WTC11 (cell line): ENCODE results near the gene CRACDL. TPM values are rescaled to one million over a fixed set of nuclear protein-coding genes. Genes with fewer than 3 reads are reported as not detected.

Experiments
- ATAC-seq: fragments of 200-7000 bp; cut with Tn5 transposase; 2 replicates; pipeline ENCODE4 v1.10.0; 2021; ENCODE audit warnings: mild to moderate bottlenecking, moderate library complexity
- CTCF ChIA-PET: fragments of 300-600 bp; sonication (Branson Sonifier 250); formaldehyde crosslinking; loops from one replicate; lab custom pipeline; 2021; ENCODE audit warnings: antibody characterized with exemption; lab: Charles Lee
- POLR2A ChIA-PET: fragments of 350-600 bp; sonication (Branson Sonifier 250); formaldehyde crosslinking; loops from one replicate; lab custom pipeline; 2021; ENCODE audit warnings: antibody characterized with exemption; lab: Charles Lee
- DNase-seq: peaks from one replicate; pipeline ENCODE4 v3.0.0; 2021; ENCODE audit warnings: low spot score
- H3K27ac Mint-ChIP-seq: 2 replicates; pipeline ENCODE4 v1.8.0; 2021; ENCODE audit warnings: mixed read lengths
- H3K27me3 Mint-ChIP-seq: 2 replicates; pipeline ENCODE4 v1.8.0; 2021; ENCODE audit warnings: low read depth, mild to moderate bottlenecking, moderate library complexity, mixed read lengths
- H3K36me3 Mint-ChIP-seq: 2 replicates; pipeline ENCODE4 v1.8.0; 2021; ENCODE audit warnings: mixed read lengths
- H3K4me1 Mint-ChIP-seq: 2 replicates; pipeline ENCODE4 v1.8.0; 2022; ENCODE audit warnings: mixed read lengths
- H3K4me3 Mint-ChIP-seq: 2 replicates; pipeline ENCODE4 v1.8.0; 2021; ENCODE audit warnings: mild to moderate bottlenecking, moderate library complexity, mixed read lengths
- H3K9me3 Mint-ChIP-seq: 2 replicates; pipeline ENCODE4 v1.8.0; 2021; ENCODE audit warnings: mixed read lengths
- AFF4 ChIP-seq: sonication (generic); formaldehyde crosslinking; IDR thresholded peaks from 2 replicates; pipeline ENCODE4 v1.8.1; 2023; ENCODE audit warnings: mild to moderate bottlenecking, missing genetic modification reagents, borderline replicate concordance
- AR ChIP-seq: fragments of 250-450 bp; sonication (Bioruptor Pico); IDR thresholded peaks from 2 replicates; pipeline ENCODE4 v1.9.0; 2021; ENCODE audit warnings: mild to moderate bottlenecking
- ATF3 ChIP-seq: sonication (generic); formaldehyde crosslinking; conservative IDR thresholded peaks from 2 replicates; pipeline ENCODE4 v1.8.1; 2022; ENCODE audit warnings: mild to moderate bottlenecking, missing genetic modification reagents
- GTF2I ChIP-seq: fragments of 250-450 bp; sonication (Bioruptor Pico); conservative IDR thresholded peaks from 2 replicates; pipeline ENCODE4 v1.4.0; 2021; ENCODE audit warnings: mild to moderate bottlenecking
- HMGA2 ChIP-seq: fragments of 250-450 bp; sonication (Bioruptor Pico); IDR thresholded peaks from 2 replicates; pipeline ENCODE4 v1.4.0; 2021; ENCODE audit warnings: mild to moderate bottlenecking, moderate library complexity
- KAT7 ChIP-seq: sonication (generic); formaldehyde crosslinking; IDR thresholded peaks from 2 replicates; pipeline ENCODE4 v1.8.1; 2023; ENCODE audit warnings: missing genetic modification reagents, mild to moderate bottlenecking, borderline replicate concordance
- OVOL2 ChIP-seq: fragments of 250-450 bp; sonication (Bioruptor Pico); IDR thresholded peaks from 2 replicates; pipeline ENCODE4 v1.9.0; 2021; ENCODE audit warnings: mild to moderate bottlenecking, borderline replicate concordance
- PRRX2 ChIP-seq: fragments of 250-450 bp; sonication (Bioruptor Pico); IDR thresholded peaks from 2 replicates; pipeline ENCODE4 v1.8.0; 2021; ENCODE audit warnings: mild to moderate bottlenecking
- TCF7 ChIP-seq: sonication (generic); formaldehyde crosslinking; IDR thresholded peaks from 2 replicates; pipeline ENCODE4 v1.8.0; 2022; ENCODE audit warnings: mild to moderate bottlenecking, low read depth, missing genetic modification reagents, moderate library complexity
- USF2 ChIP-seq: sonication (generic); formaldehyde crosslinking; IDR thresholded peaks from 2 replicates; pipeline ENCODE4 v1.8.1; 2023; ENCODE audit warnings: mild to moderate bottlenecking, missing genetic modification reagents, moderate library complexity
- ZNF232 ChIP-seq: sonication (generic); formaldehyde crosslinking; IDR thresholded peaks from 2 replicates; pipeline ENCODE4 v1.8.0; 2022; ENCODE audit warnings: mild to moderate bottlenecking, missing genetic modification reagents
- total RNA-seq: library from RNA; stranded (reverse); gene quantifications from 3 replicates; pipeline ENCODE4 v1.2.3, GENCODE V29; 2021
- TF ChIP-seq, protein P1 (sequence below): sonication (generic); formaldehyde crosslinking; IDR thresholded peaks from 2 replicates; pipeline ENCODE4 v1.8.1; 2022; ENCODE audit warnings: mild to moderate bottlenecking, missing genetic modification reagents, moderate library complexity, borderline replicate concordance
- TF ChIP-seq, protein P2 (sequence below): sonication (generic); formaldehyde crosslinking; IDR thresholded peaks from 2 replicates; pipeline ENCODE4 v1.8.1; 2022; ENCODE audit warnings: mild to moderate bottlenecking, moderate library complexity, missing genetic modification reagents

The CRACDL gene
- total RNA-seq, 1 experiment from 2014 or later, result 0.72 TPM

DNA sequence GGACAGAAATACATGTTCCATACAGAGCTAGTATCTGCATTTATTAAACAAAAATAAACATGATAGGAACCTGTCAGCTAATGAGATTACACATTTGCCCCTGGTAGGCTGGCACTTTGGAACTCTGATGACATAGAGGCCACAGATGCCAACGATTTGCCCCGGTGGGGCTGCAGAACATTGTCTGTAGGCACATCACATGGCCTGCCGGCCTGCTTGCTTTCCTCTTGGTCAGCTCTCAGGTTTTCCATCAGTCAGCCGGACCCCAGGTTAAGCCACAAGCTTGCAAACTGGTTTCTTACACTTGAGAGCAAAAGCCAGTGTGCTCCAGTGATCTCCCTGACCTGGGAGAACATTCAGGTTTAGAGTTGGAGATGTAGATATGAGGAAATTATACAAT is 60.3 kb downstream of the CRACDL start:
- Mint-ChIP-seq H3K27ac (no peak overlapping the region), H3K4me3 (no peak overlapping the region), H3K27me3 (no peaks in the 10 kb centered on the region), H3K9me3 (no peaks in the 10 kb centered on the region), H3K4me1 (0 out of 2 replicates have a peak, but pooled peaks cover 3% of the 10 kb centered on the region), H3K36me3 (no peaks in the 10 kb centered on the region)
- CTCF ChIA-PET, result interaction anchor here (0.7 kb wide), 1 partner anchor 37 kb away, joined by 3 read pairs; no protein-coding TSS in a partner anchor
- DNase-seq (no peak), ATAC-seq (no peak)
- TF ChIP-seq USF2 (CRISPR knock-in tag), result no peak
- TF ChIP-seq TCF7 (CRISPR knock-in tag), result no peak
- no peak for TF ChIP-seq AR (CRISPR knock-in tag)
- no peak for TF ChIP-seq KAT7 (CRISPR knock-in tag)
- TF ChIP-seq AFF4 (CRISPR knock-in tag), result no peak
- POLR2A ChIA-PET, result no interaction called here

GRCh38 chr2:98875081-98875728 is 60.8 kb downstream of the CRACDL start:
- no peak overlapping the region for H3K4me3 Mint-ChIP-seq
- 0 out of 2 replicates have a peak, but pooled peaks cover 3% of the 10 kb centered on the region for H3K4me1 Mint-ChIP-seq
- CTCF ChIA-PET, result interaction anchor here (0.7 kb wide), 1 partner anchor 38 kb away, joined by 3 read pairs; no protein-coding TSS in a partner anchor
- no peak for TF ChIP-seq PRRX2 (CRISPR knock-in tag)
- no peak for TF ChIP-seq ZNF232 (CRISPR knock-in tag)
- TF ChIP-seq OVOL2 (CRISPR knock-in tag), result no peak
- no peak for TF ChIP-seq HMGA2 (CRISPR knock-in tag)
- H3K9me3 Mint-ChIP-seq, result no peaks in the 10 kb centered on the region
- H3K27ac Mint-ChIP-seq, result no peak overlapping the region
- no peaks in the 10 kb centered on the region for H3K36me3 Mint-ChIP-seq
- H3K27me3 Mint-ChIP-seq, result no peaks in the 10 kb centered on the region
- ATAC-seq, result no peak
- POLR2A ChIA-PET, result no interaction called here
- no peak for DNase-seq

- no peaks in the 10 kb centered on the region for H3K9me3 Mint-ChIP-seq
- H3K4me1 Mint-ChIP-seq, result peaks cover 10% of the 10 kb centered on the region
- no peaks in the 10 kb centered on the region for H3K27me3 Mint-ChIP-seq
- TF ChIP-seq ATF3, result no peak
- TF ChIP-seq GTF2I (CRISPR knock-in tag), result no peak
- TF ChIP-seq, protein P1, sequence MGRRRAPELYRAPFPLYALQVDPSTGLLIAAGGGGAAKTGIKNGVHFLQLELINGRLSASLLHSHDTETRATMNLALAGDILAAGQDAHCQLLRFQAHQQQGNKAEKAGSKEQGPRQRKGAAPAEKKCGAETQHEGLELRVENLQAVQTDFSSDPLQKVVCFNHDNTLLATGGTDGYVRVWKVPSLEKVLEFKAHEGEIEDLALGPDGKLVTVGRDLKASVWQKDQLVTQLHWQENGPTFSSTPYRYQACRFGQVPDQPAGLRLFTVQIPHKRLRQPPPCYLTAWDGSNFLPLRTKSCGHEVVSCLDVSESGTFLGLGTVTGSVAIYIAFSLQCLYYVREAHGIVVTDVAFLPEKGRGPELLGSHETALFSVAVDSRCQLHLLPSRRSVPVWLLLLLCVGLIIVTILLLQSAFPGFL (CRISPR knock-in tag), result no peak
- no peak for TF ChIP-seq AFF4 (CRISPR knock-in tag)
- TF ChIP-seq, protein P2, sequence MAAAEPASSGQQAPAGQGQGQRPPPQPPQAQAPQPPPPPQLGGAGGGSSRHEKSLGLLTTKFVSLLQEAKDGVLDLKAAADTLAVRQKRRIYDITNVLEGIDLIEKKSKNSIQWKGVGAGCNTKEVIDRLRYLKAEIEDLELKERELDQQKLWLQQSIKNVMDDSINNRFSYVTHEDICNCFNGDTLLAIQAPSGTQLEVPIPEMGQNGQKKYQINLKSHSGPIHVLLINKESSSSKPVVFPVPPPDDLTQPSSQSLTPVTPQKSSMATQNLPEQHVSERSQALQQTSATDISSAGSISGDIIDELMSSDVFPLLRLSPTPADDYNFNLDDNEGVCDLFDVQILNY (CRISPR knock-in tag), result no peak
- ChIA-PET POLR2A (no interaction called here), CTCF (no interaction called here)
- DNase-seq (no peak), ATAC-seq (no peak)
- no peak overlapping the region for H3K27ac Mint-ChIP-seq
- no peak overlapping the region for H3K4me3 Mint-ChIP-seq
- H3K36me3 Mint-ChIP-seq, result no peaks in the 10 kb centered on the region
Observed at GRCh38 chr2:98874186-98874689, 61.8 kb downstream of the CRACDL start.
